ENCODE results near the gene STEAP2.

- no peak for TF ChIP-seq EZH2phosphoT487 (IDR thresholded peaks at IDR 0.05; ENCODE audit: borderline replicate concordance, low read length)
- TF ChIP-seq, protein P1, sequence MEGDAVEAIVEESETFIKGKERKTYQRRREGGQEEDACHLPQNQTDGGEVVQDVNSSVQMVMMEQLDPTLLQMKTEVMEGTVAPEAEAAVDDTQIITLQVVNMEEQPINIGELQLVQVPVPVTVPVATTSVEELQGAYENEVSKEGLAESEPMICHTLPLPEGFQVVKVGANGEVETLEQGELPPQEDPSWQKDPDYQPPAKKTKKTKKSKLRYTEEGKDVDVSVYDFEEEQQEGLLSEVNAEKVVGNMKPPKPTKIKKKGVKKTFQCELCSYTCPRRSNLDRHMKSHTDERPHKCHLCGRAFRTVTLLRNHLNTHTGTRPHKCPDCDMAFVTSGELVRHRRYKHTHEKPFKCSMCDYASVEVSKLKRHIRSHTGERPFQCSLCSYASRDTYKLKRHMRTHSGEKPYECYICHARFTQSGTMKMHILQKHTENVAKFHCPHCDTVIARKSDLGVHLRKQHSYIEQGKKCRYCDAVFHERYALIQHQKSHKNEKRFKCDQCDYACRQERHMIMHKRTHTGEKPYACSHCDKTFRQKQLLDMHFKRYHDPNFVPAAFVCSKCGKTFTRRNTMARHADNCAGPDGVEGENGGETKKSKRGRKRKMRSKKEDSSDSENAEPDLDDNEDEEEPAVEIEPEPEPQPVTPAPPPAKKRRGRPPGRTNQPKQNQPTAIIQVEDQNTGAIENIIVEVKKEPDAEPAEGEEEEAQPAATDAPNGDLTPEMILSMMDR (IDR thresholded peaks at IDR 0.05; ENCODE audit: low read depth, low read length, poor library complexity, severe bottlenecking) = no peak
Measured at GRCh38 chr7:90178679-90179278, 32.8 kb upstream of the STEAP2 start.
